ENCODE results near the gene PACSIN3. TPM values are rescaled to one million over a fixed set of nuclear protein-coding genes. Genes with fewer than 3 reads are reported as not detected.

Gene PACSIN3
- 37.8 and 43.4 TPM in 2 replicates for total RNA-seq

GRCh38 chr11:47186076-47186699 lies at the start of gene PACSIN3:
TSS of gene PACSIN3 (minus strand) at chr11:47186434. CDS start at chr11:47182727, 3,707 bp downstream.

GRCh38 chr11:47176328-47177228 lies 9.7 kb downstream of the PACSIN3 start, which contains the start of gene ARFGAP2:
TSS of gene ARFGAP2 (minus strand) at chr11:47176879. CDS start at chr11:47176853, 26 bp downstream.

Other genes starting within 250 kb of the PACSIN3 start
- gene CSTPP1, start 249.7 kb downstream of the PACSIN3 start, total RNA-seq, result 13.2 and 13.4 TPM in 2 replicates
- 85.9 and 86.2 TPM in 2 replicates for gene ARFGAP2, start 9.6 kb downstream of the PACSIN3 start, total RNA-seq
- 57.4 and 71.6 TPM in 2 replicates for gene DDB2, start 28.5 kb upstream of the PACSIN3 start, total RNA-seq
- gene ACP2, start 62.4 kb upstream of the PACSIN3 start, total RNA-seq, result 9.5 and 12.1 TPM in 2 replicates
- gene NR1H3, start 71.6 kb upstream of the PACSIN3 start, total RNA-seq, result 28.5 and 33.5 TPM in 2 replicates
- 9.6 and 14.6 TPM in 2 replicates for gene MADD, start 83.7 kb upstream of the PACSIN3 start, total RNA-seq
- gene MYBPC3, start 166.3 kb upstream of the PACSIN3 start, total RNA-seq, result not detected in 2 replicates
- 0.17 TPM in 1 of 2 replicates, not detected in the other for gene SPI1, start 192.1 kb upstream of the PACSIN3 start, total RNA-seq
- 36.7 and 49.2 TPM in 2 replicates for gene SLC39A13, start 222.2 kb upstream of the PACSIN3 start, total RNA-seq
- gene PSMC3, start 240.0 kb upstream of the PACSIN3 start, total RNA-seq, result 159 and 200 TPM in 2 replicates

Measured in bronchial smooth muscle cell (primary cell).